SK-N-SH treated with all-trans-retinoic acid at 6 μM for 48 hours (cell line): Measurements from ENCODE around the gene MFRP.

ENCODE experiments used
- ATAC-seq: fragments of 200-7000 bp; cut with Tn5 transposase; 3 replicates; pipeline ENCODE4 v1.9.1; 2020; ENCODE audit warnings: mild to moderate bottlenecking, moderate library complexity
- BACH2 ChIP-seq: fragments of 250-450 bp; sonication (Bioruptor Pico); IDR thresholded peaks from 2 replicates; pipeline ENCODE4 v1.9.0; 2021; ENCODE audit warnings: mild to moderate bottlenecking, borderline replicate concordance
- CSDC2 ChIP-seq: fragments of 250-450 bp; sonication (Bioruptor Pico); IDR thresholded peaks from 2 replicates; pipeline ENCODE4 v1.5.0; 2020; ENCODE audit warnings: mild to moderate bottlenecking, moderate library complexity
- GLIS3 ChIP-seq: fragments of 250-450 bp; sonication (Bioruptor Pico); IDR thresholded peaks from 2 replicates; pipeline ENCODE4 v1.5.0; 2020; ENCODE audit warnings: mild to moderate bottlenecking, moderate library complexity
- OSR1 ChIP-seq: fragments of 250-450 bp; sonication (Bioruptor Pico); IDR thresholded peaks from 2 replicates; pipeline ENCODE4 v1.8.0; 2022; ENCODE audit warnings: moderate library complexity, mild to moderate bottlenecking, inconsistent platforms
- PPARA ChIP-seq: fragments of 250-450 bp; sonication (Bioruptor Pico); IDR thresholded peaks from 2 replicates; pipeline ENCODE4 v1.5.0; 2020; ENCODE audit warnings: mild to moderate bottlenecking, borderline replicate concordance
- RARB ChIP-seq: fragments of 250-450 bp; sonication (Bioruptor Pico); IDR thresholded peaks from 2 replicates; pipeline ENCODE4 v1.8.0; 2021; ENCODE audit warnings: mild to moderate bottlenecking, moderate library complexity
- SNAI2 ChIP-seq: fragments of 250-450 bp; sonication (Bioruptor Pico); IDR thresholded peaks from 2 replicates; pipeline ENCODE4 v1.5.0; 2020; ENCODE audit warnings: mild to moderate bottlenecking, moderate library complexity
- TCF4 ChIP-seq: fragments of 250-450 bp; sonication (Bioruptor Pico); IDR thresholded peaks from 2 replicates; pipeline ENCODE4 v1.8.0; 2021; ENCODE audit warnings: mild to moderate bottlenecking, moderate library complexity, borderline replicate concordance
- ZC3H10 ChIP-seq: fragments of 250-450 bp; sonication (Bioruptor Pico); IDR thresholded peaks from 2 replicates; pipeline ENCODE4 v1.5.1; 2021; ENCODE audit warnings: mild to moderate bottlenecking, moderate library complexity
- ZFP30 ChIP-seq: fragments of 450-650 bp; formaldehyde crosslinking; IDR thresholded peaks from 2 replicates; pipeline ENCODE4 v1.5.0; 2022; ENCODE audit warnings: mild to moderate bottlenecking, moderate library complexity
- ZNF565 ChIP-seq: fragments of 450-650 bp; formaldehyde crosslinking; conservative IDR thresholded peaks from 2 replicates; pipeline ENCODE4 v1.5.0; 2020; ENCODE audit warnings: low read depth, mild to moderate bottlenecking, moderate library complexity
- ZNF8 ChIP-seq: fragments of 450-650 bp; formaldehyde crosslinking; IDR thresholded peaks from 2 replicates; pipeline ENCODE4 v1.5.0; 2020; ENCODE audit warnings: mild to moderate bottlenecking, moderate library complexity
- TF ChIP-seq, protein P1 (sequence below): fragments of 250-450 bp; sonication (Bioruptor Pico); IDR thresholded peaks from 2 replicates; pipeline ENCODE4 v1.5.0; 2020; ENCODE audit warnings: mild to moderate bottlenecking, moderate library complexity
- TF ChIP-seq, protein P2 (sequence below): fragments of 250-450 bp; sonication (Bioruptor Pico); IDR thresholded peaks from 2 replicates; pipeline ENCODE4 v1.8.0; 2021; ENCODE audit warnings: low read depth, mild to moderate bottlenecking, moderate library complexity, borderline replicate concordance
- TF ChIP-seq, protein P3 (sequence below): fragments of 250-450 bp; sonication (Bioruptor Pico); IDR thresholded peaks from 2 replicates; pipeline ENCODE4 v1.8.0; 2020; ENCODE audit warnings: mild to moderate bottlenecking, moderate library complexity, borderline replicate concordance
- TF ChIP-seq, protein P4 (sequence below): fragments of 250-450 bp; sonication (Bioruptor Pico); IDR thresholded peaks from 2 replicates; pipeline ENCODE4 v1.5.1; 2020; ENCODE audit warnings: low read depth, mild to moderate bottlenecking, moderate library complexity
- TF ChIP-seq, protein P5 (sequence below): fragments of 250-450 bp; sonication (Bioruptor Pico); IDR thresholded peaks from 2 replicates; pipeline ENCODE4 v1.5.1; 2021; ENCODE audit warnings: mild to moderate bottlenecking, moderate library complexity

MFRP gene

DNA sequence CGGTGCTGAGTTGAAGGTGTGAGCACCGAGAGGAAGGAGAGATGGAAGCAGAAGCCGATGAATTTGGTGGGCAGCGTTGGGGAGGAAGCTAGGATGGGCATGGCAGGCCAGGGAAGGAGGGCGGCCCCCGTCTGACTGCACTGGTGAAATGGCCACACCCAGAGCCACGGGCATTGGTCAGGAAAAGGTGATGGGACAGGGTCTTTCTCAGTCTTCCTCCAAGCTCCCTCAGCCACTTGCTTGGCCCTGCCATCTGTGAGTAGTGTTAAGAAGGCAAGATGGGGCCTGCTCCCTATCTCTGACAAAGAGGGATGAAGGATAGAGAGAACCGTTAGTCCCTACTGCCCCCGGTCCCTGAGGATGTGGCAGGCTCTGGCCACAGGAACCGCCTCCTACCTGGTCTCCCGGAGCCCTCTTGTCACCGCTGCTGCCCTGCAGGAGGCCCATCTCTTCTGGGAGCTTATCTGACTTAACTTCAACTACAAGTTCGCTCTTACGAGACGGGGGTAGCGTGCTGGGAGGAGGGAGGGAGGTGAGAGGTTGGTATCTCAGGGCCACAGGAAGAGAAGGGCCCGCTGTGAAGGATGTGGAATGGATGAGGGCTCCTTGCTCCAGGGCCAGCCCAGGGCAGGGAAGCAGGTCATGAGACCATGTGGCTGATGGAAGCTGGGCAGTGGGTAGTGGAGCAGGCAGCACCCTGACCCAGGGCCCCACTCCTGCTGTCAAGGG, 36.4 kb downstream of the MFRP start (continued):
- TF ChIP-seq RARB (CRISPR knock-in tag): no peak
- TF ChIP-seq ZNF8 (CRISPR knock-in tag): no peak
- no peak for TF ChIP-seq ZNF565 (CRISPR knock-in tag)
- TF ChIP-seq OSR1: no peak

DNA sequence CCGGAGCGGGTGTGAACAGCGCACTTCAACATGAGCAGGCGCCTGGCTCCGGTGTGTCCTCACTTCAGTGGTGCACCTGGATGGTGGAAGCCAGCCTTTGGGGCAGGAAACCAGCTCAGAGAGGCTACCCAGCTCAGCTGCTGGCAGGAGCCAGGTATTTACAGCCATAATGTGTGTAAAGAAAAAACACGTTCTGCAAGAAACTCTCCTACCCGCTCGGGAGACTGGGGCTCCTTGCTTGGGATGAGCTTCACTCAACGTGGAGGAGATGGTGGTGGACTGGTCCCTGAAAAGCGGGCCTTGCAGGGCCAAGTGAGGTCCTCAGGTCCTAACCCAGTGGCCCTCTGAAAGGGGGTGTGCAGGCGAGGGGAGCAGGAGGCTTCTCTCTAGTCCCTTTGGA, 37.1 kb downstream of the MFRP start:
- TF ChIP-seq, protein P1, sequence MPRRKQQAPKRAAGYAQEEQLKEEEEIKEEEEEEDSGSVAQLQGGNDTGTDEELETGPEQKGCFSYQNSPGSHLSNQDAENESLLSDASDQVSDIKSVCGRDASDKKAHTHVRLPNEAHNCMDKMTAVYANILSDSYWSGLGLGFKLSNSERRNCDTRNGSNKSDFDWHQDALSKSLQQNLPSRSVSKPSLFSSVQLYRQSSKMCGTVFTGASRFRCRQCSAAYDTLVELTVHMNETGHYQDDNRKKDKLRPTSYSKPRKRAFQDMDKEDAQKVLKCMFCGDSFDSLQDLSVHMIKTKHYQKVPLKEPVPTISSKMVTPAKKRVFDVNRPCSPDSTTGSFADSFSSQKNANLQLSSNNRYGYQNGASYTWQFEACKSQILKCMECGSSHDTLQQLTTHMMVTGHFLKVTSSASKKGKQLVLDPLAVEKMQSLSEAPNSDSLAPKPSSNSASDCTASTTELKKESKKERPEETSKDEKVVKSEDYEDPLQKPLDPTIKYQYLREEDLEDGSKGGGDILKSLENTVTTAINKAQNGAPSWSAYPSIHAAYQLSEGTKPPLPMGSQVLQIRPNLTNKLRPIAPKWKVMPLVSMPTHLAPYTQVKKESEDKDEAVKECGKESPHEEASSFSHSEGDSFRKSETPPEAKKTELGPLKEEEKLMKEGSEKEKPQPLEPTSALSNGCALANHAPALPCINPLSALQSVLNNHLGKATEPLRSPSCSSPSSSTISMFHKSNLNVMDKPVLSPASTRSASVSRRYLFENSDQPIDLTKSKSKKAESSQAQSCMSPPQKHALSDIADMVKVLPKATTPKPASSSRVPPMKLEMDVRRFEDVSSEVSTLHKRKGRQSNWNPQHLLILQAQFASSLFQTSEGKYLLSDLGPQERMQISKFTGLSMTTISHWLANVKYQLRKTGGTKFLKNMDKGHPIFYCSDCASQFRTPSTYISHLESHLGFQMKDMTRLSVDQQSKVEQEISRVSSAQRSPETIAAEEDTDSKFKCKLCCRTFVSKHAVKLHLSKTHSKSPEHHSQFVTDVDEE (CRISPR knock-in tag): no peak
- TF ChIP-seq CSDC2 (CRISPR knock-in tag) (no peak), ZC3H10 (CRISPR knock-in tag) (no peak), ZNF8 (CRISPR knock-in tag) (no peak), OSR1 (no peak), GLIS3 (CRISPR knock-in tag) (no peak), ZFP30 (CRISPR knock-in tag) (no peak), TCF4 (CRISPR knock-in tag) (no peak), SNAI2 (CRISPR knock-in tag) (no peak), BACH2 (CRISPR knock-in tag) (no peak), ZNF565 (CRISPR knock-in tag) (no peak)
- TF ChIP-seq, protein P2, sequence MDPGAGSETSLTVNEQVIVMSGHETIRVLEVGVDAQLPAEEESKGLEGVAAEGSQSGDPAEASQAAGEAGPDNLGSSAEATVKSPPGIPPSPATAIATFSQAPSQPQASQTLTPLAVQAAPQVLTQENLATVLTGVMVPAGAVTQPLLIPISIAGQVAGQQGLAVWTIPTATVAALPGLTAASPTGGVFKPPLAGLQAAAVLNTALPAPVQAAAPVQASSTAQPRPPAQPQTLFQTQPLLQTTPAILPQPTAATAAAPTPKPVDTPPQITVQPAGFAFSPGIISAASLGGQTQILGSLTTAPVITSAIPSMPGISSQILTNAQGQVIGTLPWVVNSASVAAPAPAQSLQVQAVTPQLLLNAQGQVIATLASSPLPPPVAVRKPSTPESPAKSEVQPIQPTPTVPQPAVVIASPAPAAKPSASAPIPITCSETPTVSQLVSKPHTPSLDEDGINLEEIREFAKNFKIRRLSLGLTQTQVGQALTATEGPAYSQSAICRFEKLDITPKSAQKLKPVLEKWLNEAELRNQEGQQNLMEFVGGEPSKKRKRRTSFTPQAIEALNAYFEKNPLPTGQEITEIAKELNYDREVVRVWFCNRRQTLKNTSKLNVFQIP (CRISPR knock-in tag): no peak
- no peak for ATAC-seq

DNA sequence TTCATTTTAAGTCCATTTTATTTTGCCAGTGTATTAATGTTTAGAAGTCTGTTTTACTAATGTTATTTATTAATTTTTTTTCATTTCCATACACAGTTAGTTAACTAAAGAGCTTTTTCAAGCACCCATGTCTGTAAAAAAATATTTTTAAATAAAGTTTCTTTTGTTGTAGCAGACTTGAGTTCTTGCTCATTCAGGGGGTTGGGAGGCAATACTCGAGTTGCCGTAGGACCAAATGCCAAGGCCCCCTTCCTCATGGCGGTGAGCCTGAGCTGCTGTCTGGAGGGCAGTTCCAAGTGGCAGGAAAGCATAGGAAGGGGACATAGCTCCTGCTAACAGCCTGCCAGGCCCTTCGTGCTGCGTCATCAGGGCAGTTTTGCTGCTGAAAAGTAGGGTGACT, 38.5 kb downstream of the MFRP start:
- TF ChIP-seq, protein P1 (CRISPR knock-in tag): no peak
- TF ChIP-seq ZFP30 (CRISPR knock-in tag) (no peak), PPARA (CRISPR knock-in tag) (no peak), CSDC2 (CRISPR knock-in tag) (no peak), RARB (CRISPR knock-in tag) (no peak), ZNF565 (CRISPR knock-in tag) (no peak), ZC3H10 (CRISPR knock-in tag) (no peak), TCF4 (CRISPR knock-in tag) (no peak)
- TF ChIP-seq, protein P3, sequence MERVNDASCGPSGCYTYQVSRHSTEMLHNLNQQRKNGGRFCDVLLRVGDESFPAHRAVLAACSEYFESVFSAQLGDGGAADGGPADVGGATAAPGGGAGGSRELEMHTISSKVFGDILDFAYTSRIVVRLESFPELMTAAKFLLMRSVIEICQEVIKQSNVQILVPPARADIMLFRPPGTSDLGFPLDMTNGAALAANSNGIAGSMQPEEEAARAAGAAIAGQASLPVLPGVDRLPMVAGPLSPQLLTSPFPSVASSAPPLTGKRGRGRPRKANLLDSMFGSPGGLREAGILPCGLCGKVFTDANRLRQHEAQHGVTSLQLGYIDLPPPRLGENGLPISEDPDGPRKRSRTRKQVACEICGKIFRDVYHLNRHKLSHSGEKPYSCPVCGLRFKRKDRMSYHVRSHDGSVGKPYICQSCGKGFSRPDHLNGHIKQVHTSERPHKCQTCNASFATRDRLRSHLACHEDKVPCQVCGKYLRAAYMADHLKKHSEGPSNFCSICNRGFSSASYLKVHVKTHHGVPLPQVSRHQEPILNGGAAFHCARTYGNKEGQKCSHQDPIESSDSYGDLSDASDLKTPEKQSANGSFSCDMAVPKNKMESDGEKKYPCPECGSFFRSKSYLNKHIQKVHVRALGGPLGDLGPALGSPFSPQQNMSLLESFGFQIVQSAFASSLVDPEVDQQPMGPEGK (CRISPR knock-in tag): no peak
- TF ChIP-seq, protein P4, sequence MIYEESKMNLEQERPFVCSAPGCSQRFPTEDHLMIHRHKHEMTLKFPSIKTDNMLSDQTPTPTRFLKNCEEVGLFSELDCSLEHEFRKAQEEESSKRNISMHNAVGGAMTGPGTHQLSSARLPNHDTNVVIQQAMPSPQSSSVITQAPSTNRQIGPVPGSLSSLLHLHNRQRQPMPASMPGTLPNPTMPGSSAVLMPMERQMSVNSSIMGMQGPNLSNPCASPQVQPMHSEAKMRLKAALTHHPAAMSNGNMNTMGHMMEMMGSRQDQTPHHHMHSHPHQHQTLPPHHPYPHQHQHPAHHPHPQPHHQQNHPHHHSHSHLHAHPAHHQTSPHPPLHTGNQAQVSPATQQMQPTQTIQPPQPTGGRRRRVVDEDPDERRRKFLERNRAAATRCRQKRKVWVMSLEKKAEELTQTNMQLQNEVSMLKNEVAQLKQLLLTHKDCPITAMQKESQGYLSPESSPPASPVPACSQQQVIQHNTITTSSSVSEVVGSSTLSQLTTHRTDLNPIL (CRISPR knock-in tag): no peak
- TF ChIP-seq, protein P2 (CRISPR knock-in tag): no peak
- TF ChIP-seq, protein P5, sequence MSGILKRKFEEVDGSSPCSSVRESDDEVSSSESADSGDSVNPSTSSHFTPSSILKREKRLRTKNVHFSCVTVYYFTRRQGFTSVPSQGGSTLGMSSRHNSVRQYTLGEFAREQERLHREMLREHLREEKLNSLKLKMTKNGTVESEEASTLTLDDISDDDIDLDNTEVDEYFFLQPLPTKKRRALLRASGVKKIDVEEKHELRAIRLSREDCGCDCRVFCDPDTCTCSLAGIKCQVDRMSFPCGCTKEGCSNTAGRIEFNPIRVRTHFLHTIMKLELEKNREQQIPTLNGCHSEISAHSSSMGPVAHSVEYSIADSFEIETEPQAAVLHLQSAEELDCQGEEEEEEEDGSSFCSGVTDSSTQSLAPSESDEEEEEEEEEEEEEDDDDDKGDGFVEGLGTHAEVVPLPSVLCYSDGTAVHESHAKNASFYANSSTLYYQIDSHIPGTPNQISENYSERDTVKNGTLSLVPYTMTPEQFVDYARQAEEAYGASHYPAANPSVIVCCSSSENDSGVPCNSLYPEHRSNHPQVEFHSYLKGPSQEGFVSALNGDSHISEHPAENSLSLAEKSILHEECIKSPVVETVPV (CRISPR knock-in tag): no peak
- ATAC-seq: no peak
